Stimulated activated naive B cell treated with anti-CD40 and anti-IgM and Interleukin-4, amounts not matched to agents 10 μg/mL and 1 μg/mL and 100 μg/mL, for 72 hours (primary cell): Measurements from ENCODE around the gene NFATC2.

Experiments used
- ATAC-seq, 2 donors: fragments of 150-1000 bp; cut with Tn5 transposase; replicated peaks; 2 replicates each; pipeline ENCODE4 v1.10.0; 2021; ENCODE audit warnings: moderate library complexity in 1 of 2
- DNase-seq: peaks from one replicate; pipeline ENCODE4 v3.0.0; 2021
- H3K27ac Mint-ChIP-seq: one replicate; pipeline ENCODE4 v1.8.0; 2022; ENCODE audit warnings: mild to moderate bottlenecking, mixed read lengths
- H3K27me3 Mint-ChIP-seq, 2 donors: one replicate each; pipeline ENCODE4 v1.8.0; 2022; ENCODE audit warnings: mixed read lengths in 2 of 2
- H3K36me3 Mint-ChIP-seq, 2 donors: one replicate each; pipeline ENCODE4 v1.8.0; 2022; ENCODE audit warnings: mixed read lengths in 2 of 2, mild to moderate bottlenecking in 1 of 2
- H3K4me1 Mint-ChIP-seq, 2 donors: one replicate each; pipeline ENCODE4 v1.8.0; 2022; ENCODE audit warnings: mixed read lengths in 2 of 2, mild to moderate bottlenecking in 1 of 2
- H3K4me3 Mint-ChIP-seq, 2 donors: one replicate each; pipeline ENCODE4 v1.8.0; 2022; ENCODE audit warnings: mild to moderate bottlenecking in 2 of 2, mixed read lengths in 2 of 2, moderate library complexity in 1 of 2
- H3K9me3 Mint-ChIP-seq, 2 donors: one replicate each; pipeline ENCODE4 v1.8.0; 2022; ENCODE audit warnings: mixed read lengths in 2 of 2, mild to moderate bottlenecking in 1 of 2

NFATC2 gene

DNA sequence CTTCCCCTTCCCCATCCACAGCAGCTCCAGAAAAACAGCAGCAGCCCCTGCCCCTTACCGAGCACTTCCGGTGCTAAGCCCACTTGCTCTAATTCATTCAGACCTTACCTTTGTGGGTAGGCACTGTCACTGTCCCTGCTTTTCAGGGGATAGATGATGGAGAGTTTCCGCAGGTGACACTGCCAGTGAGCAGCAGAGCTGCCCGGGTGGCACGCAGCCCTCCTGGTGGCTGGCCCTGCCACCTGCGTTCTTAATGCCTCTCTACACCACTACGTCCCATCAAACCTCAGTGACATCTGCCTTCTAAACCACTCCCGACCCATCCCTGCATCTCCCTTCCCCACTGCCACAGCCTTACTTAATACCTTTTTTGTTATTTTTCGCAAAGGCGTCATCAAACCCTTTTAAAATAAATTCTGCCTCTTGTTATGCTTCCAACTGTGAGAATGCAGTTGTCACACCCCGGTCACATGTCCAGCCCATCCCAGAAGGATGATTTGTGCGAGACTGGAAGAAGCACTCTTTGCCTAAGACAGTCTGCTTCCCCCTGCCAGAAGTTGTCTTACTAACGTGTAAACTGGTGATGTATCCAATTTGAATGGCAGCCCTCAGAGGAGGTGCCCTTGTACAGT, 89.7 kb downstream of the NFATC2 start:
- Mint-ChIP-seq H3K4me3 (no peak overlapping the region), H3K36me3 (peaks cover 58 to 74% of the 10 kb centered on the region in 2 donors), H3K27me3 (no peaks in the 10 kb centered on the region), H3K27ac (peak overlapping the region; percentile 20), H3K9me3 (peaks cover 1 to 5% of the 10 kb centered on the region in 2 donors), H3K4me1 (peaks cover 21 to 29% of the 10 kb centered on the region in 2 donors)
- no peak for ATAC-seq
- DNase-seq, result no peak

DNA sequence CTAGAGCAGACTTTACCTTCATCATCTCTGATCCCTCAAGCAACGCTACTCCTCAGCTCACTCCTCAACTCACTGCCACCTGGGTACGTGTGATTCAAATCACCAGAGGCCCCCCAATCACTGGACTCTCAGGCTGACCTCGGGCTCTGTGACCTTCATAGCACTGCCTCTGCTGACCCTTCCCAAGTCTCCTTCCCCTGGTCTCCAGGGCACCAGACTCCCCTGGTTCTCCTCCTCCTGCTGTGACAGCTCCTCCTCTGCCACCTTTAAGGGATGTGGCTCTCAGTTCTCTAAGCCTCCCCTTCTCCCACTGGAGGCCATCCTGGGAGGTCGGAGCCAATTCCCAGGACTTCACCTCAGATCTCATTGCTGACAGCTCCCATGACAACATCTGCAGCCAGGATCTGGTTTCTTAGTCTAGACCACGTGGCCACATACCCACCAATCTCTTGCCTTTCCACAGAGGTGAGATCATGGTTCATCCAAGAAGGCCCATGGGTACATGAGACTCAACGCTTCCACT, 90.4 kb downstream of the NFATC2 start:
- Mint-ChIP-seq H3K9me3 (peaks cover 1 to 5% of the 10 kb centered on the region in 2 donors), H3K4me1 (peaks cover 21 to 29% of the 10 kb centered on the region in 2 donors), H3K4me3 (no peak overlapping the region), H3K36me3 (peaks cover 60 to 78% of the 10 kb centered on the region in 2 donors), H3K27me3 (no peaks in the 10 kb centered on the region), H3K27ac (no peak overlapping the region)
- ATAC-seq (no peak), DNase-seq (no peak)

GRCh38 chr20:51451484-51451883, 91.0 kb downstream of the NFATC2 start:
- Mint-ChIP-seq H3K36me3 (peaks cover 60 to 75% of the 10 kb centered on the region in 2 donors), H3K4me1 (peaks cover 18 to 29% of the 10 kb centered on the region in 2 donors), H3K9me3 (peaks cover 1 to 5% of the 10 kb centered on the region in 2 donors), H3K27me3 (no peaks in the 10 kb centered on the region), H3K27ac (no peak overlapping the region), H3K4me3 (no peak overlapping the region)
- ATAC-seq (no peak), DNase-seq (no peak)

DNA sequence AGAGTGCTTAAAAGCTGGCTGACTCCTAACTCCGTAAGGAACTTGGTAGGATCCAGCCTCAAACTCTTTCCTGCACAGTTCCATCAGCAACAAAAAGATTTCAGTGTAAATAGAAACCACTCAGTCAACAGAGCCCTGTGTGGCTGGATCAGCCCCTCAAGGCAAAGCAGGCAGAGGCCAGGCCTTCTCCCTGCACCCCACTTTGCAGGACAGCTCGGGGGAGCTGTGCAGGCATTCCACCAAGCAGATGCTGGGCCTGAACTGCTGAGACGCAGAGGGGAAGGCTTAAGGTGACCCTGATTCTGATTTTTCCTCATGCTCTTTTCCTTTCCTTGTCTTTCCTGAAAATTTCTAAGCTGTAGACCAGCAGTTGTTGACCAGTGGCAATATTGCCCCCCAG, 91.5 kb downstream of the NFATC2 start:
- peaks cover 1 to 5% of the 10 kb centered on the region in 2 donors for H3K9me3 Mint-ChIP-seq
- ATAC-seq (no peak), DNase-seq (no peak)
- H3K36me3 Mint-ChIP-seq, result peaks cover 61 to 79% of the 10 kb centered on the region in 2 donors
- no peak overlapping the region for H3K4me3 Mint-ChIP-seq
- no peak overlapping the region for H3K27ac Mint-ChIP-seq
- H3K27me3 Mint-ChIP-seq, result no peaks in the 10 kb centered on the region
- peaks cover 18 to 28% of the 10 kb centered on the region in 2 donors for H3K4me1 Mint-ChIP-seq

- no peak overlapping the region for H3K27ac Mint-ChIP-seq
- peaks cover 15 to 36% of the 10 kb centered on the region in 2 donors for H3K4me1 Mint-ChIP-seq
These were observed 92.3 kb downstream of the NFATC2 start for GRCh38 chr20:51450221-51450712.

DNA sequence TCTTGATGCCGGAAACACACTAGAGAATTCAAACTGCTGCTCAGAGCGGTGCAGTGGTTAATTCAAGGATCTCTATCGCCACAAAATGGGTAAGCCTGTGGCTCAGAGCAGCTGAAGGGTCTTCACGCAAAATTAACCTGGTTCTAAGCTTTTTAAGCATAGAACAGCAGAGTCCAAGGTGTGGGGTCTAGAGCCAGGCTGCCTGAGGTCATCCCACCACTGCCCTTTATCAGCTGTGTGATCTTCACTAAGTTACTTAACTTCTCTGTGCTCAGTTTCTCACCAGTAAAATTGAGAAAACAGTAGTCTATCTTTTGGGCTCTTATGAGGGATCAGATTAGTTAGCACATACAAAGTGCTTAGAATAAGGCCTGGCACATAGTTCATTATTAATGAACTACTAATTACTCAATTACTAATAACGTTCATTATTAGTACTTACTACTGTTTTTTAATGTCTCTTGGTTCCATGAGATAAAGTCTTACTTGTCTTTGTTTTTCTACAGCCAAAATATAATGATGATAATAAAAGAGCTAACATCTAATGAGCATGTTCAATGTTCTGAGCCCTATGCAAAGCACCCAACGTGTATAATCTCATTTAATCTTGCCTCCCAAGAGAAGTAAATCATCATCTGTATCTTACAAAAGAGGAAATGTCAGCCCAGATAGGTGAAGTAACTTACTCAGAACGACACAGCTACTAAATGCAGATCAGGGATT, 92.9 kb downstream of the NFATC2 start:
- ATAC-seq (no peak), DNase-seq (no peak)
- Mint-ChIP-seq H3K36me3 (peaks cover 67 to 81% of the 10 kb centered on the region in 2 donors), H3K4me1 (peaks cover 18 to 41% of the 10 kb centered on the region in 2 donors), H3K4me3 (no peak overlapping the region), H3K27ac (no peak overlapping the region), H3K9me3 (peaks cover 1 to 4% of the 10 kb centered on the region in 2 donors), H3K27me3 (no peaks in the 10 kb centered on the region)

More at GRCh38 chr20:51450221-51450712, 92.3 kb downstream of the NFATC2 start:
- ATAC-seq (no peak), DNase-seq (no peak)
- H3K4me3 Mint-ChIP-seq, result no peak overlapping the region
- no peaks in the 10 kb centered on the region for H3K27me3 Mint-ChIP-seq
- peaks cover 65 to 81% of the 10 kb centered on the region in 2 donors for H3K36me3 Mint-ChIP-seq
- peaks cover 1 to 5% of the 10 kb centered on the region in 2 donors for H3K9me3 Mint-ChIP-seq

- DNase-seq, result no peak
- no peak overlapping the region for H3K27ac Mint-ChIP-seq
- no peak overlapping the region for H3K4me3 Mint-ChIP-seq
- H3K27me3 Mint-ChIP-seq, result no peaks in the 10 kb centered on the region
- ATAC-seq, result no peak
- peaks cover 17 to 47% of the 10 kb centered on the region in 2 donors for H3K4me1 Mint-ChIP-seq
- H3K9me3 Mint-ChIP-seq, result no peaks in the 10 kb centered on the region
- H3K36me3 Mint-ChIP-seq, result peaks cover 65 to 80% of the 10 kb centered on the region in 2 donors
These were observed 94.8 kb downstream of the NFATC2 start for GRCh38 chr20:51447765-51448148.

DNA sequence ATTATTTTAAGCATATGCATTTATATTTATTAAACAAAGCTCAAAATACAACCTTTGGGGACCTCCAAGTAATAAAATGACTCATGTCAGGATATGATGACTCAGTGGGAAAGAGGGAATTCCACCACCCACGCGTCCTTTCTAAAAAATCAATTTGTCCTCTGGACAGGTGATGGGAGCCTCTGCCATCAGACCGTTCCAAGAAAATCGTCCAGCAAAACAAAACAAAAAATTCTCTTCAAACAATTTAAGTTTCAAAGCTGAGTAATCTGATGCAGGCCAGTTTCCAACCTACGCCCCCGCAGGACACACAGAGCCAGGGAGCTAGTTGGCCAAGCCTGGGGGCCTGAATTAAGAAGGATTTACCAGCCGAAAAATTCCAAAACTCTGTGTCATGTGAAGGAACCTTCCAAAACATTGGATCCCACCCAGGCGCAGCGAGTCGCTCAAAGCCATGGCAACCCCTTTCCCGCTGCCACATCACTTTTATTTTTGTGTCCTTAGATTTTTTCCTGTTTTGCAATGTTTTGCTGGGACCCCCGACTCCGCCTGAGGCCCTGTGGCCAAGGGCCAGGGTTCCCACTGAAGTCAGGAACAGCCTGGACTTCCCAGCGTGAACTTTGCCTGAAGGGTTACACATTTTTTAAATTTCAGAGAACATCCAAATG, 95.3 kb downstream of the NFATC2 start:
- Mint-ChIP-seq H3K4me3 (no peak overlapping the region), H3K4me1 (peaks cover 17 to 44% of the 10 kb centered on the region in 2 donors)

GRCh38 chr20:51446656-51447055, 95.9 kb downstream of the NFATC2 start:
- ATAC-seq (no peak), DNase-seq (no peak)
- H3K36me3 Mint-ChIP-seq, result peaks cover 55 to 74% of the 10 kb centered on the region in 2 donors
- H3K4me3 Mint-ChIP-seq, result no peak overlapping the region
- no peaks in the 10 kb centered on the region for H3K27me3 Mint-ChIP-seq
- peaks cover 17 to 44% of the 10 kb centered on the region in 2 donors for H3K4me1 Mint-ChIP-seq
- H3K27ac Mint-ChIP-seq, result no peak overlapping the region
- no peaks in the 10 kb centered on the region for H3K9me3 Mint-ChIP-seq

More for the DNA sequence above, 95.3 kb downstream of the NFATC2 start:
- H3K27me3 Mint-ChIP-seq, result no peaks in the 10 kb centered on the region
- no peak for ATAC-seq
- H3K9me3 Mint-ChIP-seq, result no peaks in the 10 kb centered on the region
- no peak for DNase-seq
- H3K36me3 Mint-ChIP-seq, result peaks cover 59 to 76% of the 10 kb centered on the region in 2 donors
- no peak overlapping the region for H3K27ac Mint-ChIP-seq

DNA sequence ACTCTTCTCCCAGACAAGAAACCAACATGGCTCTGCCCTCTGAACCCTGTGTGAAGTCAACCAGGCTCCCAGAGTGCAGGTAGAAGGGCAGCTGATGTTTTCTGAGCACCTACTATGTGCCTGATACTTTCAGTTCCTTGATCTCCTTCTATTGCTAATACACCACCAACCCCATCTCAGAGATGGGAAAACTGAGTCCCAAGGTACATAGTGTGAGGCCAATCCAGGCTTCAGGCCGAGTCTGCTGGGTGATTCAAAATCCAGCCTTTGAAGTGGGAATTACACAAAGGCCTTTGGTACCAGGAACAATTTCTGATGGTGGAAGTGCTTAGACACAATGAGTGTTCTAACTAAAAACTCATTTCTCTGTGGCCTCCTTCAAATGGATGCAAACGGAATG, 96.3 kb downstream of the NFATC2 start:
- Mint-ChIP-seq H3K27me3 (no peaks in the 10 kb centered on the region), H3K4me3 (no peak overlapping the region), H3K27ac (no peak overlapping the region), H3K36me3 (peaks cover 52 to 72% of the 10 kb centered on the region in 2 donors), H3K9me3 (no peaks in the 10 kb centered on the region), H3K4me1 (peaks cover 17 to 44% of the 10 kb centered on the region in 2 donors)
- DNase-seq (no peak), ATAC-seq (no peak)

DNA sequence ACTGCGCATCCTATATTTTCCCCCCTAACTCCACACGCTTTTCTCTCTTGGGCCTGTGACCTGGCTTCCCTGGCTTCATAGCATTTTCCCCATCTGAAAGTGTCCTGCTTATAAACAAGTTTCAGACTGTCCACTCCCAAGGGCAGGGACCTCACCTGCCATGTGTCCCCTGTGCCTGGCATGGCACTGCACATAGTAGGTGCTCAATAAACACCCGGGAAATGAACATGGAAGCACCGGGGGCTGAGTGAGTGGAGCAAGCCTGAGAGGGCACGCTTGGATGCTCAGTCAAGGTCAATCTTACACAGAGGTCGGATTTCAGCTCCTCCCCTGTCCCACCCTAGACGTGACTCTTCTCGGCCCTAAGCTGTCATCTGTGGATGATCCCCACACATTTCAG, 96.9 kb downstream of the NFATC2 start:
- DNase-seq (no peak), ATAC-seq (no peak)
- H3K36me3 Mint-ChIP-seq, result peaks cover 55 to 75% of the 10 kb centered on the region in 2 donors
- no peak overlapping the region for H3K4me3 Mint-ChIP-seq
- no peak overlapping the region for H3K27ac Mint-ChIP-seq
- peaks cover 17 to 47% of the 10 kb centered on the region in 2 donors for H3K4me1 Mint-ChIP-seq
- no peaks in the 10 kb centered on the region for H3K9me3 Mint-ChIP-seq
- no peaks in the 10 kb centered on the region for H3K27me3 Mint-ChIP-seq

DNA sequence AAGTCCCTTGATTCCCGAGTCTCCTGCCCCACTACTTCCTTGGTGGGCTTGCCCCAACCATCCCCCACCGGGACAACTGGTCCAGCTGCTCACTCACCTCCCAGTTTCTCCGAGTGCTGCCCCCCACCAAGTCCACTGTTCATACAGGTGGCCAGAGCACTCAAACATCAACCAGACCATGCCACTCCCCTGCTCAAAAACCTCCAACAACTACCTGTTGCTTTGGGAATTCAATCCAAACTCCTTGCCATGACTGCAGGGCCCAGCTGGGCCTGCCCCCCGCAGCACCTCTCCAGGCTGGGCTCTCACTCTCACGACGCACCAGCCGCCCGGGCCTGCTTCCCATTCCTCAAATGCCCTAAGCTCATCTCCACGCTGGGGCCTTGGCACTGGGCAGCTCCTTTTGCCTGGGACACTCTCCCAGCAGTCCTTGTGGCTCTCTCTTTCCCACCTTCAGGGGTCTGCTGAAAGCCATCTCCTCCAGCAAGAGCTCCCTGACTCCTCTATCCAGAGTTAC, 97.5 kb downstream of the NFATC2 start:
- Mint-ChIP-seq H3K27me3 (no peaks in the 10 kb centered on the region), H3K4me1 (peaks cover 17 to 50% of the 10 kb centered on the region in 2 donors), H3K9me3 (no peaks in the 10 kb centered on the region), H3K4me3 (peak overlapping the region in 1 of 2 donors; percentile 29), H3K36me3 (peaks cover 49 to 74% of the 10 kb centered on the region in 2 donors), H3K27ac (peak overlapping the region; percentile 25)
- no peak for ATAC-seq
- no peak for DNase-seq

- Mint-ChIP-seq H3K4me1 (peaks cover 19 to 55% of the 10 kb centered on the region in 2 donors), H3K4me3 (no peak overlapping the region), H3K36me3 (peaks cover 50 to 73% of the 10 kb centered on the region in 2 donors), H3K27me3 (no peaks in the 10 kb centered on the region), H3K27ac (no peak overlapping the region), H3K9me3 (no peaks in the 10 kb centered on the region)
- DNase-seq (no peak), ATAC-seq (no peak)
These were observed 98.1 kb downstream of the NFATC2 start for GRCh38 chr20:51444467-51444866.

DNA sequence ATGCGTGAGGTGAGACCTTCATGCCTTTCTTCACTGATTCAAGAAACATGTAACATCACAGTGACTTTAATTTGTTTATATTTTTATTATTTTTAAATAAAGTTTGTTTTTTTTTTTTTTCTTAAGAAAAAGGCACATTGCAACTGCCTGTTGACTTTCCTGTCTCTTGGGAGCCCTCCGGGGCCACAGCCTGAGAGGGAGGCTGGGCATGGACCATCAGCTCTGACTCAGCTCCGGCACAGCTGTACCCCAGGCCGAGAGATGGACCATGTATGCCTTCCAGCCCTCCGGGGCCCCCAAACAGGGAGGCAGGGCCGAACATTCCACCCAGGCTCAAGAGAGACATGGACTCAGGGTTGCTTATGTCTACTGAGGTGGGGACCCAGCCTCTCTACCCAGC, 99.9 kb downstream of the NFATC2 start:
- no peak overlapping the region for H3K4me3 Mint-ChIP-seq
- H3K27me3 Mint-ChIP-seq, result no peaks in the 10 kb centered on the region
- peaks cover 53 to 76% of the 10 kb centered on the region in 2 donors for H3K36me3 Mint-ChIP-seq
- no peak overlapping the region for H3K27ac Mint-ChIP-seq
- peaks cover 23 to 64% of the 10 kb centered on the region in 2 donors for H3K4me1 Mint-ChIP-seq
- no peak for ATAC-seq
- no peak for DNase-seq
- no peaks in the 10 kb centered on the region for H3K9me3 Mint-ChIP-seq
